Skeletal muscle cell (primary cell): ENCODE data around the gene CTNND2.

ENCODE experiments used
- DNase-seq: peaks from one replicate; pipeline ENCODE4 v3.0.0-alpha.2; 2010; ENCODE audit warnings: low read depth
- H3K4me3 ChIP-seq: 2 replicates; pipeline ENCODE4 v1.5.1; 2011; ENCODE audit warnings: low read depth, mild to moderate bottlenecking, control low read depth, low read length, moderate library complexity

Gene CTNND2

GRCh38 chr5:11792621-11793020 is 111.6 kb downstream of the CTNND2 start:
- no peak for DNase-seq
- H3K4me3 ChIP-seq = no peak overlapping the region

GRCh38 chr5:11791792-11792191 is 112.5 kb downstream of the CTNND2 start:
- no peak overlapping the region for H3K4me3 ChIP-seq
- no peak for DNase-seq

- DNase-seq = no peak
- H3K4me3 ChIP-seq = no peak overlapping the region
Measured at GRCh38 chr5:11790201-11790600, 114.0 kb downstream of the CTNND2 start.

GRCh38 chr5:11785771-11786352 is 118.4 kb downstream of the CTNND2 start:
- no peak overlapping the region for H3K4me3 ChIP-seq
- no peak for DNase-seq

GRCh38 chr5:11780641-11781345 is 123.5 kb downstream of the CTNND2 start:
- DNase-seq = no peak
- no peak overlapping the region for H3K4me3 ChIP-seq

GRCh38 chr5:11777096-11777495 is 127.2 kb downstream of the CTNND2 start:
- no peak overlapping the region for H3K4me3 ChIP-seq
- no peak for DNase-seq

GRCh38 chr5:11770310-11770709 is 133.9 kb downstream of the CTNND2 start:
- no peak for DNase-seq
- no peak overlapping the region for H3K4me3 ChIP-seq

- H3K4me3 ChIP-seq = no peak overlapping the region
- no peak for DNase-seq
Measured at GRCh38 chr5:11760934-11761603, 143.2 kb downstream of the CTNND2 start.

GRCh38 chr5:11758321-11758720 is 145.9 kb downstream of the CTNND2 start:
- H3K4me3 ChIP-seq = no peak overlapping the region
- DNase-seq = no peak

- H3K4me3 ChIP-seq = no peak overlapping the region
- no peak for DNase-seq
Measured at GRCh38 chr5:11757661-11758060, 146.6 kb downstream of the CTNND2 start.

- DNase-seq = no peak
- no peak overlapping the region for H3K4me3 ChIP-seq
Measured at GRCh38 chr5:11737010-11737409, 167.2 kb downstream of the CTNND2 start.

- DNase-seq = no peak
- H3K4me3 ChIP-seq = no peak overlapping the region
Measured at GRCh38 chr5:11734369-11734768, 169.9 kb downstream of the CTNND2 start.

GRCh38 chr5:11733840-11734192 is 170.4 kb downstream of the CTNND2 start:
- DNase-seq = no peak
- no peak overlapping the region for H3K4me3 ChIP-seq

GRCh38 chr5:11733185-11733839 is 170.9 kb downstream of the CTNND2 start:
- DNase-seq = no peak
- no peak overlapping the region for H3K4me3 ChIP-seq

- H3K4me3 ChIP-seq = no peak overlapping the region
- DNase-seq = no peak
Measured at GRCh38 chr5:11724940-11725339, 179.3 kb downstream of the CTNND2 start.

GRCh38 chr5:11719888-11720481 is 184.3 kb downstream of the CTNND2 start:
- no peak overlapping the region for H3K4me3 ChIP-seq
- DNase-seq = no peak

GRCh38 chr5:11715461-11716196 is 188.6 kb downstream of the CTNND2 start:
- no peak overlapping the region for H3K4me3 ChIP-seq
- DNase-seq = no peak

- H3K4me3 ChIP-seq = no peak overlapping the region
- no peak for DNase-seq
Measured at GRCh38 chr5:11711932-11712331, 192.3 kb downstream of the CTNND2 start.

- no peak overlapping the region for H3K4me3 ChIP-seq
- no peak for DNase-seq
Measured at GRCh38 chr5:11709021-11709420, 195.2 kb downstream of the CTNND2 start.
